Fibroblast of the aortic adventitia (primary cell): ENCODE measurements around the gene ADRA2A. TPM values are rescaled to one million over a fixed set of nuclear protein-coding genes. Genes with fewer than 3 reads are reported as not detected.

Experiments
- DNase-seq: peaks from one replicate; pipeline ENCODE4 v3.0.0-alpha.2; 2010; ENCODE audit warnings: low read depth
- H3K4me3 ChIP-seq: 2 replicates; pipeline ENCODE4 v1.5.1; 2011; ENCODE audit warnings: low read depth, mild to moderate bottlenecking, control low read depth, low read length, moderate library complexity
- CTCF ChIP-seq: IDR thresholded peaks from 2 replicates; pipeline ENCODE4 v1.5.1; 2011; ENCODE audit warnings: mild to moderate bottlenecking, low read length, control low read depth, inconsistent platforms; ENCODE audit not compliant: insufficient read depth
- total RNA-seq: library from RNA; depleted of rRNA; stranded (reverse); fragments of >200 nt; gene quantifications from 2 replicates; pipeline ENCODE4 v1.2.3, GENCODE V29; 2012; ENCODE audit warnings: low replicate concordance

Gene ADRA2A
- 0.82 and 2.6 TPM in 2 replicates for total RNA-seq

- DNase-seq = peak; percentile 28
- peak within 1 kb of the TSS; percentile 46 for H3K4me3 ChIP-seq
Measured at GRCh38 chr10:111076682-111077478, at the start of gene ADRA2A. ADRA2A (plus strand) TSS chr10:111077029; CDS start chr10:111077997, 968 bp downstream.

GRCh38 chr10:111030042-111030750 lies 46.6 kb upstream of the ADRA2A start:
- H3K4me3 ChIP-seq = no peak overlapping the region
- TF ChIP-seq CTCF = no peak
- DNase-seq = no peak

More at GRCh38 chr10:111076682-111077478, at the start of gene ADRA2A:
- TF ChIP-seq CTCF = no peak

- peak; percentile 42 for DNase-seq
- H3K4me3 ChIP-seq = no peak overlapping the region
- TF ChIP-seq CTCF = no peak
Measured at GRCh38 chr10:111034598-111035310, 42.1 kb upstream of the ADRA2A start.

- TF ChIP-seq CTCF = no peak
- peak; percentile 7 for DNase-seq
- H3K4me3 ChIP-seq = no peak overlapping the region
Measured at GRCh38 chr10:111035542-111035941, 41.3 kb upstream of the ADRA2A start.

- TF ChIP-seq CTCF = peak; percentile 29
- H3K4me3 ChIP-seq = no peak overlapping the region
- DNase-seq = no peak
Measured at GRCh38 chr10:111037858-111038257, 39.0 kb upstream of the ADRA2A start.

- DNase-seq = no peak
- TF ChIP-seq CTCF = no peak
- H3K4me3 ChIP-seq = no peak overlapping the region
Measured at GRCh38 chr10:111039522-111039921, 37.3 kb upstream of the ADRA2A start.
